ENCODE results near the gene CELSR1.

DNA sequence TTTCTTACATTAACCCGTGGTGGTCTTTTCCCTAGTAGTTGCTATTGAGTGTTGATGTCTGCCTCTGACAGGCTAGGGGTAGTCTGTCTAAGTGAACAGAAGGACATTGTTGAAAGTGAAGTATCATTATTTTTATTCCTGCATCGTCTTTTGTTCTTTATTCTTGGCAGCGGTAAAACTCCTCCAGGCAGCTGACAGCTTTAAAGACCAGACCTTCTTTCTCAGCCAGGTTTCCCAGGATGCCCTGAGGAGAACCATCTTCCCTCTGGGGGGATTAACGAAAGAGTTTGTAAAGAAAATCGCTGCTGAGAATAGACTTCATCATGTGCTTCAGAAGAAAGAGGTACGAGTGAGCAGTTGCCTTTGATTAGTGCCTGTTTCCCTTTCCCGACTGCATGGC lies 187.3 kb downstream of the CELSR1 start:
- TF ChIP-seq, protein P1, sequence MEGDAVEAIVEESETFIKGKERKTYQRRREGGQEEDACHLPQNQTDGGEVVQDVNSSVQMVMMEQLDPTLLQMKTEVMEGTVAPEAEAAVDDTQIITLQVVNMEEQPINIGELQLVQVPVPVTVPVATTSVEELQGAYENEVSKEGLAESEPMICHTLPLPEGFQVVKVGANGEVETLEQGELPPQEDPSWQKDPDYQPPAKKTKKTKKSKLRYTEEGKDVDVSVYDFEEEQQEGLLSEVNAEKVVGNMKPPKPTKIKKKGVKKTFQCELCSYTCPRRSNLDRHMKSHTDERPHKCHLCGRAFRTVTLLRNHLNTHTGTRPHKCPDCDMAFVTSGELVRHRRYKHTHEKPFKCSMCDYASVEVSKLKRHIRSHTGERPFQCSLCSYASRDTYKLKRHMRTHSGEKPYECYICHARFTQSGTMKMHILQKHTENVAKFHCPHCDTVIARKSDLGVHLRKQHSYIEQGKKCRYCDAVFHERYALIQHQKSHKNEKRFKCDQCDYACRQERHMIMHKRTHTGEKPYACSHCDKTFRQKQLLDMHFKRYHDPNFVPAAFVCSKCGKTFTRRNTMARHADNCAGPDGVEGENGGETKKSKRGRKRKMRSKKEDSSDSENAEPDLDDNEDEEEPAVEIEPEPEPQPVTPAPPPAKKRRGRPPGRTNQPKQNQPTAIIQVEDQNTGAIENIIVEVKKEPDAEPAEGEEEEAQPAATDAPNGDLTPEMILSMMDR (IDR thresholded peaks at IDR 0.05; ENCODE audit: low read depth, low read length), result no peak
- TF ChIP-seq EZH2phosphoT487 (IDR thresholded peaks at IDR 0.05; ENCODE audit: low read depth), result no peak

Data from OCI-LY3 (cell line).